Fibroblast of the conjunctiva (primary cell): ENCODE measurements around the gene PTH.

Source experiments
- DNase-seq: peaks from one replicate; pipeline ENCODE4 v3.0.0-alpha.2; 2010; ENCODE audit warnings: low read depth

PTH gene

DNA sequence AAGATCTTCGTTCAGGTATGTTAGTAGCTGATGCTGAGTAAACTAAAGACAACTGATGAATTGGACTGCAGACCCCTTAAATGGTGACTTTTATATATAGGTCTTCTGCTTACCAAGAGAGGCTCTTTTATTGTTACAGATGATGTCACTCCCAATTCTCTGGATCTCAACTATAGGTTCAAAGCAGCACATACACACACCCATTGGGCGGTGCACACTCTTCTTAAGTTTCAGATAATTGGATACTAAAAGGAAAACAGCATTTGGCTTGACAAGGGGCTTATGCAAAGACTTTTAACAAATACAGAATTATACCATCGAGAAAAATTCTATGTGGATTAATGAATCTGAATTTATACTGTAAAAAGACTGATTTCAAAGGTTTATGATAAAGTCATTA lies at the start of gene PTH:
PTH (minus strand) TSS at position 69 of the 400 bp plus-strand sequence. CDS start 3,142 bp downstream, outside the sequence.
- DNase-seq, result no peak

DNA sequence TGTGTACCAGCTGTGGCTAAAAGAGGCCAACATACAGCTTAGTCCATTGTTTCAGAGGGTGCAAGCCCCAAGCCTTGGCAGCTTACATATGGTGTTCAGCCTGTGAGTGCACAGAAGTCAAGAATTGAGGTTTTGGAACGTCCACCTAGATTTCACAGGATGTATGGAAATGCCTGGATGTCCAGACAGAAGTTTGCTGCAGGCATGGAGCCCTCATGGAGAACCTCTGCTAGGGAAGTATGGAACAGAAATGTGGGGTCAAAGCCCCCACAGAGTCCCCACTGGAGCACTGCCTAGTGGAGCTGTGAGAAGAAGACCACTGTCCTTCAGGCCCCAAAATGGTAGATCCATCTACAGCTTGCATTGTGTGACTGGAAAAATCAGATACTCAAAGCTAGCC lies 42.2 kb upstream of the PTH start:
- no peak for DNase-seq

GRCh38 chr11:13535819-13536218 lies 40.0 kb upstream of the PTH start:
- DNase-seq, result no peak

DNA sequence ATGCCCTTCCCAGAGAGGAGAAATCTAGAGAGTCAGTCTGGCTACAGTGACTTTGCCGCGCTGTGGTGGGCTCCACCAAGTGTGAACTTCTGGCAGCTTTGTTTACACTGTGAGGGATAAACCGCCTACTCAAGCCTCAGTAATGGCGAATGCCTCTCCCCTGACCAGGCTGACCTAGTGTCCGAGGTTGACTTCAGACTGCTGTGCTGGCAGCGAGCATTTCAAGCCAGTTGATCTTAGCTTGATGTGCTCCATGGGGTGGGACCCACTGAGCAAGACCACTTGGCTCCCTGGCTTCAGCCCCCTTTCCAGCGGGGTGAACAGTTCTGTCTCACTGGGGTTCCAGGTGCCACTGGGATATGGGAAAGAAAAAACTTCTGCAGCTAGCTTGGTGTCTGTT lies 38.6 kb upstream of the PTH start:
- no peak for DNase-seq

- no peak for DNase-seq
These were observed 29.5 kb upstream of the PTH start for GRCh38 chr11:13525257-13525656.

DNA sequence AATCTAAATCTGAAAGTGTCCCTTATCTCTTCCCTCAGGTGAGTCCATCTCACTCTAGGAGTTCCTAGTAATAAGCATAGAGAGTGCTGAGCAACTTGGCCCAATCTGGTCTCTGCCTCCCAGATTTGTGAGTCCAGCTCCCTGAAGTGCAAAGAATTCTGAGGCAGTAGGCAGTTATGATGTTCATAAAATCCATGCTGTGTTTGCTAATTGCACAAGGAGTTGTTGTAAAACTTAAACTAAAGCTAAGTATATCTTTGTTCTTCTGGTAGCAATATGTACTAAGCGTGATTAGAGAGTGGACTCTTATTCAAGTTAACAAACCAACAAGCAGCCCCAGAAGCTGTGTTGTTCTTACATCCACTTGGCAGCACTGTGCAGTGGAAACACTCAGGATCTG lies 7.6 kb upstream of the PTH start:
- DNase-seq, result no peak

DNA sequence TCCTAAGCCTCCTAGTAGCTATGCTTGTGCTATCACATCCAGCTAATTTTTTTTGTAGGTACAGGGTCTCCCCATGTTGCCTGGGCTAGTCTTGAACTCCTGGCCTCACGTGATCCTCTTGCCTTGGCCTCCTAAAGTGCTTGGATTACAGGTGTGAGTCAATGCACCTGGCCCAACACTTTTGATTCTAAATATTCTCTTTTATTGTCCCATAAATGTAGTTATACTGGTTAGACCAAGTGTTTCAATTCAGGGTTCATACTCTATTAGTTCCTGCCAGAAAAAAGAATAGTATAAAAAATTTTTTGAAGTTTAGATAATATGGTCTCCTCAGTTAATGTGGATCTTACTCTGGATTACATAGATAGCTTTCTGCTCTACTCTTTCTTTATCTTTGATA lies 6.7 kb upstream of the PTH start:
- DNase-seq, result no peak

- DNase-seq, result no peak
These were observed 1.7 kb downstream of the PTH start for GRCh38 chr11:13494051-13494450.

- DNase-seq, result no peak
These were observed 8.2 kb downstream of the PTH start for GRCh38 chr11:13487661-13488030.

- DNase-seq, result no peak
These were observed 8.7 kb downstream of the PTH start for GRCh38 chr11:13486926-13487660.

DNA sequence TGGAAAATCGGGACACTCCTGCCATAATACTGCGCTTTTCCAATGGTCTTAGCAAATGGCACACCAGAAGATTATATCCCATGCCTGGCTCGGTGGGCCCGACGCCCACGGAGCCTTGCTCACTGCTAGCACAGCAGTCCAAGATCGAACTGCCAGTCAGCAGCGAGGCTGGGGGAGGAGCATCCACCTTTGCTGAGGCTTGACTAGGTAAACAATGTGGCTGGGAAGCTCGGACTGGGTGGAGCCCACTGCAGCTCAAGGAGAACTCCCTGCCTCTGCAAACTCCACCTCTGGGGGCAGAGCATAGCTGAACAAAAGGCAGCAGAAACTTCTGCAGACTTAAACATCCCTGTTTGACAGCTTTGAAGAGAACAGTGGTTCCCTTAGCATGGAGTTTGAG lies 15.6 kb downstream of the PTH start:
- DNase-seq, result no peak

GRCh38 chr11:13479688-13480087 lies 16.1 kb downstream of the PTH start:
- DNase-seq, result no peak

- no peak for DNase-seq
These were observed 20.7 kb downstream of the PTH start for GRCh38 chr11:13475091-13475490.

- no peak for DNase-seq
These were observed 22.6 kb downstream of the PTH start for GRCh38 chr11:13473013-13473722.

GRCh38 chr11:13468750-13469149 lies 27.0 kb downstream of the PTH start:
- DNase-seq, result no peak

DNA sequence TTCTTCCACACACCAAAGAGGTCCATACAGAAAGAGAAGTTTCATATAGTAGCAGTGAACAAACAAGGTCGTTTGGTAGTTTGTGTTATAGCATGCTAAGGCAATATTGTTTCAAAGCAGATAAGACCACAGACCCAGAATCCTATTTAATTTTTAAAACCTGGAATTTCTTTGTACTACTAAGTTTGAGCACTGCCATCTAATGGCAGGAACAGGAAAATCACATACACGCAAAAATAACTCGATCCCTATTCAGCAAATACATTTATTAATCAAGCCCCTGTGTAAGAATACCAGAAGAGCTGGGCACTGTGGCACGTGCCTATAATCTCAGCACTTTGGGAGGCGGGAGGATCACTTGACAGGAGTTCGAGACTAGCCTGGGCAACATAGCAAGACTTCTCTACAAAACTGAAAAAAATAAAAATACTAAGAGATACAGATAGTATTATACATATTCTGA lies 29.9 kb downstream of the PTH start:
- DNase-seq, result peak; percentile 33

DNA sequence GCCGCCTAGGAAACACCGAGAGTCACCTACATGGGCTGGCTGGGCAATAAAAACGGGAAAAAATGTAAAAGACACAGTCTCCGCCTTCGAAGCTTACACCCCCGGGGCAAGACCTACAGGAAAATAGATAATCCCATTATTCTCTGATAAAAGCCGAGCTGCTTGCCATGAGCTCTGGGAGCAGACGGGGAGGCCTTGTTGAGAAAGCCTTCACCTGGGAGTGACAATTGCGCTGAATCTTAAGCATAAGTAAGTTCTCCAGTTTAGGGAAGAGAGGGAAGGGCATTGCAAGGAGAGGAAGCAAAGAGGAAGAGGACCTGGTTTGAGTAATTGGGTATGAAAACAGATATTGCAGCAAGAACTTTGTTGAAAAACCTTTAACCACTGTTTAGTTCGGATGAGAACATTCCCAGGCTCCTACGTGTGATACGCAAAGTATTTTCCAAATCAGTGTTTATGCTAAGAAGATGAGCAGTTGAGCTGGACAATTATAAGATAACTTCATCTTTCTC lies 32.0 kb downstream of the PTH start:
- DNase-seq, result no peak

- peak; percentile 87 for DNase-seq
These were observed 32.7 kb downstream of the PTH start, which contains the start of gene BTBD10 for GRCh38 chr11:13462901-13463778. Gene BTBD10 (minus strand): TSS chr11:13463222. CDS start chr11:13445124, 18,098 bp downstream.

GRCh38 chr11:13462311-13462900 lies 33.4 kb downstream of the PTH start:
- no peak for DNase-seq

- DNase-seq, result no peak
These were observed 34.5 kb downstream of the PTH start for GRCh38 chr11:13461291-13461690.

DNA sequence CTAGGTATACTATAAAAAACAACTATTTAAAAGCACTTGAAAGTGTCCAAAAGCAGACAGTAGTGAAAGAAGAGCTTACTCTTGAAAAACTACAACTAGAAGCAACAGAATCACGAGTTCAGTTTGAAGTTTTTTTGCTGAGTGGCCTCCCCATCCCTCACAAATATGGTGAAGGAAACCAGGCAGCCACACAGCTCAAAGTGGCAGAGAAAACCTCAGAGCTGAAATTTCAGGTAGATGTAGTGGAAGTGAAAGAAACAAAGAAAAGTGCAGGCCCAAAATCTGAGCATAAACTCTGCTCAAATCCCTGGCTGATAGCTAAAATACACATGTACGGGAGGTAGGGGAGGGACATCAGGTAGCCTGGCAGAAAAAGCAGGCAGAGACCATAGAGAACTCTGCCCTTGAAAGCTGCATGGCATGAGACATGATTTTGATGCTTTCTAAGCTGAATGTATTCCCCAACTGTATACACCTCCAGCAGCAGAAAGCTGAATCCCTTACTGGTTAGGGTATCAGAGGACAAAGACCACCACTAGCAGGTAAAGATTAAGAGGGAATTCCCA lies 44.9 kb downstream of the PTH start:
- DNase-seq, result no peak

DNA sequence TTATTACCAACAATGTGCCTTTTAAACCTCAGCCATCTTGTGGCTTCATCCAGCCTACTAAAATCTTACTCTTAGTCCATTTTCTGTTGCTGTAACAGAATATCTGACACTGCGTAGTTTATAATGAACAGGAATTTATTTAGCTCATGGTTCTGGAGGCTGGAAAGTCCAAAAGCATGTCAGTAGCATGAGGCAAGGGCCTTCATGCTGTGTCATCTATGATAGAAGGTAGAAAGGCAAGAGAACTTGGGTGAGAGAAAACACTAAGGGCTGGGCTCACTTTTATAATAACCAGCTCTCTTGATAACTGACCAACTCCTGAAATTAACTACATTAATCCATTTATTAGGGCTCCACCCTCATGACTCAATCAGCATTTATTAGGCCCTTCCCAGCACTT lies 46.3 kb downstream of the PTH start:
- no peak for DNase-seq
